Adrenal gland (tissue), 5 donors: Measurements from ENCODE around the gene CYP2S1.

Experiments used
- CTCF ChIP-seq, 6 experiments: fragments of 450-650 bp in 4 of 6; fragments of 200-600 bp in 2 of 6; sonication (generic) in 1 of 6; IDR thresholded peaks; 1 replicate in 5 of 6; 2 replicates in 1 of 6; pipeline versions ENCODE4 v1.5.1 to v1.8.0; 2016 to 2021; ENCODE audit warnings: antibody characterized with exemption in 6 of 6, mild to moderate bottlenecking in 2 of 6, moderate library complexity in 1 of 6
- POLR2A ChIP-seq, 2 donors: fragments of 450-650 bp; IDR thresholded peaks; one replicate each; pipeline ENCODE4 v1.6.1; 2017; ENCODE audit warnings: antibody characterized with exemption in 2 of 2, mild to moderate bottlenecking in 2 of 2, moderate library complexity in 1 of 2
- donor health status: DM: no; HTN: no; CAD: no.

GRCh38 chr19:41214161-41214560 is 21.1 kb downstream of the CYP2S1 start:
- TF ChIP-seq CTCF (IDR thresholded peaks at IDR 0.05) (no peak), POLR2A (IDR thresholded peaks at IDR 0.05) (no peak)
